DOHH2 (cell line): Measurements from ENCODE around the gene CD3D.
A peak's percentile ranks its signal among the peaks of the same experiment; 100 is the strongest.

Experiments
- H3F3A ChIP-seq: fragments of 200-600 bp; sonication (generic), shearing (Covaris generic); 2 replicates; pipeline ENCODE4 v1.6.0; 2016; ENCODE audit warnings: antibody characterized with exemption, mild to moderate bottlenecking; ENCODE audit not compliant: control insufficient read depth, insufficient read depth
- H3K27ac ChIP-seq: fragments of 200-600 bp; sonication (generic); 2 replicates; pipeline ENCODE4 v1.5.1; 2014; ENCODE audit warnings: low read depth, mild to moderate bottlenecking, low read length, moderate library complexity
- H3K27me3 ChIP-seq: fragments of 200-600 bp; sonication (generic); 2 replicates; pipeline ENCODE4 v1.6.1; 2014; ENCODE audit warnings: mild to moderate bottlenecking, low read length, mixed read lengths; ENCODE audit not compliant: control insufficient read depth
- H3K36me3 ChIP-seq: fragments of 200-600 bp; sonication (generic); 2 replicates; pipeline ENCODE4 v1.6.1; 2014; ENCODE audit warnings: mild to moderate bottlenecking, low read length, moderate library complexity, mixed read lengths; ENCODE audit not compliant: control insufficient read depth
- H3K4me1 ChIP-seq: fragments of 200-600 bp; sonication (generic); 2 replicates; pipeline ENCODE4 v1.6.1; 2014; ENCODE audit warnings: mild to moderate bottlenecking, low read length, mixed read lengths; ENCODE audit not compliant: control insufficient read depth
- H3K4me2 ChIP-seq: fragments of 200-600 bp; sonication (generic); 2 replicates; pipeline ENCODE4 v1.6.0; 2014; ENCODE audit warnings: mild to moderate bottlenecking, low read length, moderate library complexity
- H3K4me3 ChIP-seq: fragments of 200-600 bp; sonication (generic); 2 replicates; pipeline ENCODE4 v1.5.1; 2014; ENCODE audit warnings: mild to moderate bottlenecking, low read length, mixed read lengths
- H3K79me2 ChIP-seq: fragments of 200-600 bp; sonication (generic); 2 replicates; pipeline ENCODE4 v1.6.1; 2014; ENCODE audit warnings: mild to moderate bottlenecking, low read length, mixed read lengths; ENCODE audit not compliant: control insufficient read depth
- H3K9me2 ChIP-seq: fragments of 200-600 bp; sonication (generic); replicated peaks from 2 replicates; pipeline ENCODE4 v1.6.1; 2014; ENCODE audit warnings: mild to moderate bottlenecking, low read length, mixed read lengths; ENCODE audit not compliant: control insufficient read depth
- H3K9me3 ChIP-seq: fragments of 200-600 bp; sonication (generic); 2 replicates; pipeline ENCODE4 v1.6.1; 2014; ENCODE audit warnings: antibody characterized with exemption, low read length, mixed read lengths; ENCODE audit not compliant: control insufficient read depth, insufficient read depth
- H4K20me1 ChIP-seq: fragments of 200-600 bp; sonication (generic); 2 replicates; pipeline ENCODE4 v1.6.0; 2014; ENCODE audit warnings: low read depth, mild to moderate bottlenecking, antibody characterized with exemption, low read length, moderate library complexity; ENCODE audit not compliant: control insufficient read depth, insufficient read depth
- CTCF ChIP-seq: fragments of 200-600 bp; sonication (generic); IDR thresholded peaks from one replicate; pipeline ENCODE4 v1.5.1; 2014; ENCODE audit warnings: antibody characterized with exemption, mild to moderate bottlenecking, low read depth, low read length; ENCODE audit not compliant: poor library complexity, severe bottlenecking
- EZH2phosphoT487 ChIP-seq: fragments of 200-600 bp; sonication (generic); IDR thresholded peaks from 2 replicates; pipeline ENCODE4 v1.6.1; 2017; ENCODE audit warnings: borderline replicate concordance, mild to moderate bottlenecking, antibody characterized with exemption, low read length, moderate library complexity, mixed read lengths

Gene CD3D

GRCh38 chr11:118321386-118322082 is 21.0 kb downstream of the CD3D start:
- no peaks in the 10 kb centered on the region for H3K9me3 ChIP-seq
- peaks cover 48% of the 10 kb centered on the region for H3F3A ChIP-seq
- no peaks in the 10 kb centered on the region for H3K36me3 ChIP-seq
- peak overlapping the region; percentile 100 for H3K27ac ChIP-seq
- H3K9me2 ChIP-seq: no peaks in the 10 kb centered on the region
- H3K4me2 ChIP-seq: peak overlapping the region; percentile 57
- TF ChIP-seq CTCF: no peak
- TF ChIP-seq EZH2phosphoT487: no peak
- H3K4me3 ChIP-seq: peak overlapping the region; percentile 33
- H3K27me3 ChIP-seq: no peaks in the 10 kb centered on the region
- no peaks in the 10 kb centered on the region for H3K79me2 ChIP-seq
- no peaks in the 10 kb centered on the region for H4K20me1 ChIP-seq
- peaks cover 62% of the 10 kb centered on the region for H3K4me1 ChIP-seq

GRCh38 chr11:118320515-118320914 is 22.0 kb downstream of the CD3D start:
- Histone ChIP-seq H3K4me3 (no peak overlapping the region), H3K4me1 (peaks cover 71% of the 10 kb centered on the region), H3K27ac (peak overlapping the region; percentile 100)

GRCh38 chr11:118319337-118319707 is 23.2 kb downstream of the CD3D start:
- peak overlapping the region; percentile 61 for H3K4me2 ChIP-seq
- H3K27ac ChIP-seq: peak overlapping the region; percentile 100
- H3K4me3 ChIP-seq: peak overlapping the region; percentile 45
- peaks cover 83% of the 10 kb centered on the region for H3K4me1 ChIP-seq
- H3K9me2 ChIP-seq: no peaks in the 10 kb centered on the region
- H3K36me3 ChIP-seq: peaks cover 4% of the 10 kb centered on the region; the same call in 1 of the 2 replicates
- no peak for TF ChIP-seq CTCF
- no peak for TF ChIP-seq EZH2phosphoT487
- H3K79me2 ChIP-seq: peaks cover 5% of the 10 kb centered on the region; the same call in 1 of the 2 replicates
- no peaks in the 10 kb centered on the region for H3K9me3 ChIP-seq
- H3K27me3 ChIP-seq: no peaks in the 10 kb centered on the region
- H3F3A ChIP-seq: peaks cover 64% of the 10 kb centered on the region
- H4K20me1 ChIP-seq: no peaks in the 10 kb centered on the region

More at GRCh38 chr11:118320515-118320914, 22.0 kb downstream of the CD3D start:
- H4K20me1 ChIP-seq: no peaks in the 10 kb centered on the region
- H3K36me3 ChIP-seq: peaks cover 4% of the 10 kb centered on the region; the same call in 1 of the 2 replicates
- peak overlapping the region; percentile 61 for H3K4me2 ChIP-seq
- no peaks in the 10 kb centered on the region for H3K9me3 ChIP-seq
- H3K9me2 ChIP-seq: no peaks in the 10 kb centered on the region
- peaks cover 57% of the 10 kb centered on the region for H3F3A ChIP-seq
- TF ChIP-seq EZH2phosphoT487: no peak
- TF ChIP-seq CTCF: no peak
- no peaks in the 10 kb centered on the region for H3K27me3 ChIP-seq
- no peaks in the 10 kb centered on the region for H3K79me2 ChIP-seq
